B cell (primary cell): ENCODE results near the gene RRAS.

ENCODE experiments used
- CTCF ChIP-seq: fragments of 200-600 bp; IDR thresholded peaks from one replicate; pipeline ENCODE4 v1.8.0; 2022; ENCODE audit warnings: antibody characterized with exemption, mild to moderate bottlenecking
- EZH2 ChIP-seq: IDR thresholded peaks from 2 replicates; pipeline ENCODE4 v1.6.1; 2012; ENCODE audit warnings: borderline replicate concordance, low read depth, mild to moderate bottlenecking, moderate library complexity, low read length; ENCODE audit not compliant: insufficient read depth, poor library complexity, severe bottlenecking

GRCh38 chr19:49665036-49665350 lies 25.1 kb upstream of the RRAS start:
- TF ChIP-seq CTCF (no peak), EZH2 (no peak)
